Activated CD4-positive, alpha-beta T cell treated with anti-CD3 and anti-CD28 coated beads, Interleukin-2, amount 50 U/mL, for 24 hours (primary cell): ENCODE measurements around the gene TNFRSF8.

Experiments used
- DNase-seq, 2 donors: peaks; one replicate each; pipeline ENCODE4 v3.0.0-alpha.2; 2020; ENCODE audit warnings: low read depth in 1 of 2, low spot score in 1 of 2

The TNFRSF8 gene

DNA sequence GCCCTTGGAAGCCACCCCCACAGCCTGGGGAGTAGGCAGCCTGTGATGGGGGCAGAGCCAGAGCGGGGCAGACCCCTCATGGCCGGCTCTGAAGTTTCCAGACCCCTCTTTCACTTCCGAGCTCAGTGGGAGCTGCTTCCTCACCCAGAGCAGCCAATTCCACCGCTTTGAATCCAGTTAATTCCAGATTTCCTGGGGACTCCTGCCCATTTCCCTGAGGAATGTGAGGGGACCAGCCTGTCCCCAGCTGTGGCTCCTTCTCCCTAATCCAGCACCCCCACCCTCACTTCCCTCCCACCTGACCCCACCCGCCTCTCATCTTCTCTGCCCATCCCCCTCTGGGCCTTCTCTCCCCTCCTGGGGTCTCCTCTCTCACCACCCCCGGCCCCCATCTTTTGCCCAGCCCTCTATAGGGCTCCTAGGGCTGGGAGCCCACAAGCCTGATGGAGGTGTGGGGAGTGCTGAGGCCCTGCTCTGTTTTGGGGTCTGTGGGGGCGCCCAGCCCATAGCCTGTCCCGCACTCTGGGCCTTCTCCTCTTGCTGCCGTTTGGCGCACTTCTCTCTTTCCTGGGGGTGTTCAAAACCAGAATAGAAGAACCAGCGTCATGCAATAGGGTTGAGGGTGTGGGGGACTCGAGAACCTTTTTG, 77.5 kb downstream of the TNFRSF8 start:
- DNase-seq = no peak

DNA sequence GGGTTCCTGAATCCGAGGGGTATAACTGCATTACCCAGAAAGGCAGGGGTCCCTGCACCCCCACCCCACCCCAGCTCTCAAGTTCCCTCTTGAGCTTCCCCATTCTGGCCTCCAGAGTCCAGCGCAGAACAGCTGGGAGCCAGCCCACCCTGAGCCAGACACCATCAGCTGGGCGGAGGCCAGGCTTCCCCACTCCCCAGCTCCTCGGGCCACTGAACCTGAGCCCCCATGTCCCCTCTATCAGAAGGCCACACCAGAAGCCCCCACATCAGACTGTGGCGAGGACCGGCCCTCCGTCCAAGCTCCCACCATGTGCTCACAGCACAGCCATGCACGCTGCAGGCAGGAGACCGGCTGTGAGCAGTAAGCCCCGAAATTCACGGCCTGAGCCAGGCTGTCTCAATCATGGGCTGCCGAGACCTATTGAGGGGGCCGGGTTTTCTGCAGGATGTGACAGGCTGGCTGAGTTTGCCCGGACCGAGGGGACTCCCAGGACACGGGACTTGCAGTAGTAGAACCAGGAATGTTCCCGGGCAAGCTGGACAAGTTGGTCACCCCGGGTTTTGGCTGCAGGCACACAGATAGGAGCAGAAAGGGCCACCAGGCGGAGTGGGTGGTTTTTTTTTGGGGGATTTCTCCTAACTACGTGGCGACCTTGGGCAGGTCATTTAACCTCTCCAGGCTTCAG, 78.2 kb downstream of the TNFRSF8 start:
- DNase-seq = no peak

DNA sequence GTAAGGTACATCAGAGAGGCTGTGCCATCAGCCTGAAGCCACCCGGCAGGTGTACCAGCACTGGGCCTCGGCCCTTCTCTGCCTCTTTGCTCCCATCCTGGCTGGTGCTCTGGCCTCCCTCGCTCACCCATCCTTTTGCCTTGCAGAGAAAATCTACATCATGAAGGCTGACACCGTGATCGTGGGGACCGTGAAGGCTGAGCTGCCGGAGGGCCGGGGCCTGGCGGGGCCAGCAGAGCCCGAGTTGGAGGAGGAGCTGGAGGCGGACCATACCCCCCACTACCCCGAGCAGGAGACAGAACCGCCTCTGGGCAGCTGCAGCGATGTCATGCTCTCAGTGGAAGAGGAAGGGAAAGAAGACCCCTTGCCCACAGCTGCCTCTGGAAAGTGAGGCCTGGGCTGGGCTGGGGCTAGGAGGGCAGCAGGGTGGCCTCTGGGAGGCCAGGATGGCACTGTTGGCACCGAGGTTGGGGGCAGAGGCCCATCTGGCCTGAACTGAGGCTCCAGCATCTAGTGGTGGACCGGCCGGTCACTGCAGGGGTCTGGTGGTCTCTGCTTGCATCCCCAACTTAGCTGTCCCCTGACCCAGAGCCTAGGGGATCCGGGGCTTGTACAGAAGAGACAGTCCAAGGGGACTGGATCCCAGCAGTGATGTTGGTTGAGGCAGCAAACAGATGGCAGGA, 79.2 kb downstream of the TNFRSF8 start:
- DNase-seq = no peak

DNA sequence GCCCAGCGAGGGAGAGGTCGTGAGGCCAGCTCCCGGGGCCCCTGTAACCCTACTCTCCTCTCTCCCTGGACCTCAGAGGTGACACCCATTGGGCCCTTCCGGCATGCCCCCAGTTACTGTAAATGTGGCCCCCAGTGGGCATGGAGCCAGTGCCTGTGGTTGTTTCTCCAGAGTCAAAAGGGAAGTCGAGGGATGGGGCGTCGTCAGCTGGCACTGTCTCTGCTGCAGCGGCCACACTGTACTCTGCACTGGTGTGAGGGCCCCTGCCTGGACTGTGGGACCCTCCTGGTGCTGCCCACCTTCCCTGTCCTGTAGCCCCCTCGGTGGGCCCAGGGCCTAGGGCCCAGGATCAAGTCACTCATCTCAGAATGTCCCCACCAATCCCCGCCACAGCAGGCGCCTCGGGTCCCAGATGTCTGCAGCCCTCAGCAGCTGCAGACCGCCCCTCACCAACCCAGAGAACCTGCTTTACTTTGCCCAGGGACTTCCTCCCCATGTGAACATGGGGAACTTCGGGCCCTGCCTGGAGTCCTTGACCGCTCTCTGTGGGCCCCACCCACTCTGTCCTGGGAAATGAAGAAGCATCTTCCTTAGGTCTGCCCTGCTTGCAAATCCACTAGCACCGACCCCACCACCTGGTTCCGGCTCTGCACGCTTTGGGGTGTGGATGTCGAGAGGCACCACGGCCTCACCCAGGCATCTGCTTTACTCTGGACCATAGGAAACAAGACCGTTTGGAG, 80.0 kb downstream of the TNFRSF8 start:
- DNase-seq = no peak

DNA sequence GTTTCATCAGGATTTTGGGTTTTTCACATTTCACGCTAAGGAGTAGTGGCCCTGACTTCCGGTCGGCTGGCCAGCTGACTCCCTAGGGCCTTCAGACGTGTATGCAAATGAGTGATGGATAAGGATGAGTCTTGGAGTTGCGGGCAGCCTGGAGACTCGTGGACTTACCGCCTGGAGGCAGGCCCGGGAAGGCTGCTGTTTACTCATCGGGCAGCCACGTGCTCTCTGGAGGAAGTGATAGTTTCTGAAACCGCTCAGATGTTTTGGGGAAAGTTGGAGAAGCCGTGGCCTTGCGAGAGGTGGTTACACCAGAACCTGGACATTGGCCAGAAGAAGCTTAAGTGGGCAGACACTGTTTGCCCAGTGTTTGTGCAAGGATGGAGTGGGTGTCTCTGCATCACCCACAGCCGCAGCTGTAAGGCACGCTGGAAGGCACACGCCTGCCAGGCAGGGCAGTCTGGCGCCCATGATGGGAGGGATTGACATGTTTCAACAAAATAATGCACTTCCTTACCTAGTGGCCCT, 80.6 kb downstream of the TNFRSF8 start:
- DNase-seq = no peak

DNA sequence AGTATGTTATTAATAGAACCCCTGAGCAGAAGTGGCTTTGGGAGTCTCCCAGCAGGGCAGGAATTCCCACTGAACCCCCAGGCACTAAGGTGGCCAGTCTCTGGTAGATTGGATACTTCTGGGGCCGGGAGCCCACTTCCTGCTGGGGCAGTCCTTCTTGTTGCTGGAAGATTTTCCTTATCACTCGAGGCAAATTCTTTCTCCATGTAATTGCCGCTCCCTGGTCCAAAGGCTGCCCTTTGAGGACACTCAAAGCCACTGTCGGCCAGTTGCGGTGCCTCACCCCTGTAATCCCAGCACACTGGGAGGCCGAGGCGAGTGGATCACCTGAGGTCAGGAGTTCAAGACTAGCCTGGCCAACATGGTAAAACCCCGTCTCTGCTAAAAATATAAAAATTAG, 81.1 kb downstream of the TNFRSF8 start:
- no peak for DNase-seq

DNA sequence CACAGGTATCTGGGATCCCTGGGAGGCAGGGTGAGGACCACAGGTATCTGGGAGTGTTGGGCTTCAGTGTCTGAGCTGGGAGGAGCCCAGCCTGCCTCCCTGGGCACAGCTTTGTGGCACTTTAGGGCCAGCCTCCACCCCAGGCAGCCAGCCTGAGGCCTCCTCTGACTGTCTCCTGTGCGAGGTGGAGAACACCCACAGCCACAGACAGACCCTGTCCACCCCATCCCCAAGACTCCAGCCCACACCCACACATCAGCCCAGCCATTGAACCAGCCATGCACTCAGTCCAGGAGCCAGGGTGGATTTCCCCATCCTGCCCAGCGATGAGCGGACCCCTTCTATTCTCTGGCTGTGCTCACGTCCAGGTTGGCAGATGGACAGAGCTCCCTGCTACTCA, 81.9 kb downstream of the TNFRSF8 start:
- no peak for DNase-seq

DNA sequence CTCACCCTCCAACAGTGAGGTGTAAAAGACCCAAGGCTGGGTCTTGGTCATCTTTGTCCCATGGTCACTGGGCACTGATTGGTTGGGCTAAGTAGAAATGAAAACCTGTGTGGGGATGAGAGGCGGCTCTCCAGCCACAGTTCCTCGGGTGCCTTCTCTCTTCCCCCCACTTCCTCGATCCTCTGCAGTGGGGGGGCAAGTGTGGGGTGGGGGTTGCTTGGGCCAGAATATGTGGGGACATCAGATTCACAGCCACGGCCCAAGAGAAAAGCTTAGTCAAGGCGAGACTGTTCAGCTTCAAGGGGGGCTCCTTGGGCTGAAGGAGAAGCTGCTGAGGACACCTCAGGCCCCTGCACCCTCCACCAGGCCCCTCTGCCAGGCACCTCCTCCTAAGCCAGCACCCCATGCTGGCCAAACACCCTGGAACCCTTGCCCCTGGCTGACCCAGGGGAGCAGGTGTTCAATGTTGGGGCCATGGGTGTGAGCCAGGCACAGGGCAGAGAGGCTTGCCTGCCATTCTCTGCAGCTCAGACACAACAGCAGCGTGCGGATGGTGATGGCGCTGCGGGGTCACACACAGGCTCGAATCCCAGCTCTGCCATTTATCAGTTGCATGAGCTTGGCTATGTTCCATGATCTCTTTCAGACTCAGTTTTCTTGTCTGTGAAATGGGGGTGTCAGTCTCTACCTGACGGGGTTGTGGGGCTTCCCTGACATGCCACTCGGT, 82.7 kb downstream of the TNFRSF8 start:
- no peak for DNase-seq

DNA sequence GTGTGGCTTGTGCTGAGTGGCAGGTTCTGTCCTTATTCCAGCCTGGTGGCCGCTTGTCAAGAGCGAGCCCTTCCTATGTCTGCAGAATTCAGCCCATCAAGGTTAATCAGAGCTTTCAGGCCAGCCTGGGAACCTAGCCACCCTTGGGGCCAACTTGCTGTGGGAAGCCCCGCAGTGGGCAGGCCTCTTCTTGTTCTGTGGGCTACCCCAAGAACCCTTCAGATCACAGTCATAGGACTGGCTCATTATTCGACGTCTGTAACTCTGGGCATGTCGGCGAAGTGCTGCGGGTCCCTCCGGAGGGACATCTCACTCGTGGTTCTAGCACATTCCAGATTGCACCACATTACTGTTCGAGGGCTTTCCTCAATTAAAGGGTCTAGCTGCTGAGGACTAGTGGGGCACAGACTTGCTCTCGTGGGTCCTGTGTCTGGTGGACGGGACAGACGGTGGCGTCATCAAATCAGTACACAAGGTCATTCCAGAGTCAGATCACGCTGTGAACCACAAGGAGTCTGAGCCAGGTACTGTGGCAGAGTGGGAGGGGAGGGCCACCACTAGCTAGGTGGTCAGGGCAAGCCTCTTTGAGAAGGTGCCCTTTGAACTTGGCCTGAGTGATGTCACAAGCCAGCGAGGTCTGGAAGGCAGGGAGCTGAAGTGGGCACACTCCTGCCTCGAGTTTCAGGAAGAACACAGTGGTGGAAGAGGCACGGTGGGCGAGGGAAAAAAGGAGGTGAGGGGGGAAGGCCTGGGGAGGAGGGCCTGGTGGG, 83.4 kb downstream of the TNFRSF8 start:
- DNase-seq = no peak

DNA sequence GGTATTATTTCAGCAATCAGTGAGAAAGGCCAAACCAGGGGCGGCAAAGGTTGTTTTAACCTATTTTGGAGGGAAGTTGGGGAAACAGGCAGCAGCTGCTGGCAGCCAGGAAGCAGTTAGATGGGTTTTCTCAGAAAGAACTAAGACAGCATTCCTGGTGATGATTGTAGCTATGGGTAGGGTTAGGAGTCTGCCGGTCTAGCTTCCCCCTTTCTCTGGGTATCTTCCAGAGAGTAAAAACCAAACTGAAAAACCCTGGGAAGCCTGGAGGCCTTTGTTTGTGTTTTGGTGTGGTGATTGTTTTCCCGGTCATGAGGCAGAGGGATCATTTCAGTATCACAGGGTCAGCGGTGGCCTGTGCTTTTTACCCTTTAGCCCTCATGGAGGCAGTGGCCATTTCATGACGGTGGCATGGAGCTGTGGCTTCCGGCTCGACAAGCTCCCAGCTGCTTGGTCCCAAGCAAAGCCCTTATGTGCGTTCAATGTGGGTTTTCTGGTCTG, 84.1 kb downstream of the TNFRSF8 start:
- DNase-seq = no peak

DNA sequence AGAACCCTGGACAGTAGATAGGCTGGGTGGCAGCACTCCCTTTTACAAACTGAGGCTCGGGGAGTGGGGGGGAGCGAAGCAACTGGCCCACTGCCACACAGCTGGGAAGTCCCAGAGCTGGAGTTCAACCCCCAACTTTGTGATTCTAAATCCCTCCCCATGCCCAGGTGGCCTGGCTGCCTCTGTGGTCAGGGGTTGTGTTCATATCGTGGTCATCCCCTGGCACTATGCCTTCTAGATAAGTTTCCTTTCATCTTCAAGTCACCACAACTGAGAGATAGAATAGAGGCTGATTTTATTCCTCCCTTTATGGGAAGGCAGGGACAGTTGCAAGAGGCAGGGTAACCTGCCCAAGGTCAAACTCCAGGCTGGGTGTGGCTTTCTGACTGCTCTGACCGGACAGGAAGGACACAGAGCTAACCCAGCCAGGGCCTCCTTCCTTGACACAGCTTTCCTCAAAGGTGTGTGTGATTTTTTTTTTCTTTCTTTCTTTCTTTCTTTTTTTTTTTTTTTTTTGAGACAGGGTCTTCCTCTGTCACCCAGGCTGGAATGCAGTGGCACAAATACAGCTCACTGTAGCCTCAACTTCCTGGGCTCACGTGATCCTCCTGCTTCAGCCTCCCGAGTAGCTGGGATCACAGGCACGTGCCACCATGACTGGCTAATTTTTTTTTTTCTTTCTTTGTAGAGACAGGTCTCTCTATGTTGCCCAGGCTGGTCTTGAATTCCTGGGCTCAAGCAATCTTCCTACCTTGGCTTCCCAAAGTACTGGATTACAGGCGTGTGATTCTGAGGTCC, 85.3 kb downstream of the TNFRSF8 start:
- DNase-seq = no peak

DNA sequence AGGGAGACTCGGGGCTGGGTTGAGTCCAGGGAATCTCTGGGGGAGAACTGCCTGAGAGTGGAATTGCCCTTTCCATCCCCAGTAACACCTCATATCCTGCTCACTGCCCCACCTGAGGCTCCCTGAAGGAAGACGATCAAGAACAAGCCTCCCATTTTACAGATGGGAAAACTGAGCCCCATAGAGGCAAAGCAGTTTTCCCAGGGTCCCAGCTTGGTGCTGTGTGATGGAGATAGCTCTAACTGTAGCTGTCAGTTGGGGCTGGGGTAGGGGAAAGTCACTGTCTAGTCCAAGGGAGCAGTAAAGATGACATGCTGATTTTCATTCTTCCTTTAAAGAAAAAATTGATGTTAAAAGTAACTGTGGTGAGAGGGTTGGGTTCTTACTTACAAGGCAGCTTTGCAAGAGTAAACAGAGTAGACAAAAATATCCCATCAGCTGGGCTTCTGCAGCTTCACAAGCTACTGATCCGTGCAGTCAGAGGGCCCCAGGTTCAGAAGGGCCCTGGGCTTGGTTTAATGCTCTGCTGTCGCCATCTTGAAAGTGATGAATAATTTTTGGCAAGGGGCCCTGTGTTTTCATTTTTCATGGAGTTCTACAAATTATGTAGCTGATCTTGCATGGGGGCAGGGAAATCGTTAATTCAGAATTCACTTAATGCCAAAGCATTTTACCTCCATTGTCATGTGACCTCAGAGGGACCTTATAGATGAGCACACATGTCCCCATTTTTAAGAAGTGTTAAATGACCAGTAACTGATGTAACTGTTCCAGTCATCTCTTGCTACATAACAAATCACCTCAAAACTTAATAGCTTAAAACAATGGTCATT, 86.1 kb downstream of the TNFRSF8 start:
- no peak for DNase-seq

DNA sequence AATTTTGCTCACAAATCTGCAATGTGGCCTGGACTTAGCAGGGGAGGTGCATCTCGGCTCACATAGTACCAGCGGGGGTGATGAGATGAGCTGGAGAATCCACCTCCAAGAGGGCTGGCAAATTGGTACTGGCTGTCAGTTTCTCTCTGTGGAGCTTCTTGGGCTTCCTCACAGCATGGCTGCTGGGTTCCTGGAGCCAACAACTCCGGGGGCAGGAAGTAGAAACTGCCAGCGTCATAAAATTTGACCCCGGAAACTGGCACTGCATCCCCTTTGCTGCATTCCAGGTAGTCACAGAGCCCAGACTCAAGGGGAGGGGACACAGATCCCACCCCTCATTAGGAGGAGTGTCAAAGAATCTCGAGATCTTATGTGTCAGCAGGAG, 86.7 kb downstream of the TNFRSF8 start:
- DNase-seq = no peak

DNA sequence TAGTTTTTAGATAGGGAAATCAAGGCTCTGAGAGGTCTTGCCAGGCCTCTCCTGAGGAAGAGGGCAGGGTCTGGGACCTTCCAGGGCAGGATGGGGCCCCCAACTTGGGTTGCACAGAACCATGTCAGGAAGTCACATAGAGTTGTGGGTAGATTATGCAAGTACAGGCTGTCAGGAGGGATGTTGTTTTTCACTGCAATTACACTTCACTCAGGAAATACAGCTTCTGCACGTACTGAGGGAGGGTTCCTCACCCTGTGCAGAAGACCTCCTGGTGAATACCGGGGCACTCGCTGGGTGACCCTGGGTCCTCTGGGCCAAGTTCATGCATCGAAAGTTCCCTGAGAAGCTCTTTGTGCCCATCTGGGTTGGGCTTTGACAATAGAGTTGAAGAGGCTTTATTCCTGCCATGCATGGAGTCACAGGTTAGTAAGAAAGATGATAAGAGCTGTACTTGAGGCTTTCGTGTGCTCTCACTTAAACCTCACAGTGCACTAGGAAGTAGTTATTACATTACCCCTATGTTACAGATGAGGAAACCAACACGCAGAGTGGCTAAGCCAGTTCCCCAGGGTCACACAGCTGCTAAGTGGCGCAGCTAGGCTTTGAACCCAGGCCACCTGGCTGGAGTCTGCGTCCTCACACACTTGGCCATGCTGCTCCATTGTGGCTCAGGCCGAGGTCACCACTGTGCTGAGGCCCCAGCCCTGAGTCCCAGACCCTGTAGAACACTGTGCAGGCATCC, 87.5 kb downstream of the TNFRSF8 start:
- DNase-seq = no peak

DNA sequence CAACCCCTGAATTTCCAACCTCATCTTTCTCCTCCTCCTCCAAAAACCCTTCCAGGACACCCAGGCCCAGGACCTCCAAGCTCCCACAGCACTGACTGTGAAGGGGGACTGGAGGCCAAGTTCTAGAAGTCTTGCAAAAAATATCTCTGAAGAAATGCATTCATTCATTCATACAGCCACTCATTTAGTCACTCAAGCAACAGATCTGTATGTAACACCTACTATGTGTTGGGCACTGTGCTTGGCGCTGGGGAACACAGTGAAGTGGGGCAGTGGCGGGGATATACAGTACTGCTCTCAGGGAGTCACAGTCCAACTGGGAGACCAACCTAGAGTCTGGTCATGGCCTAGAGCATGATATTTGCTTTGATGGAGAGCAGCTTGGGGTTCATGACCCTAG, 88.4 kb downstream of the TNFRSF8 start:
- DNase-seq = no peak

DNA sequence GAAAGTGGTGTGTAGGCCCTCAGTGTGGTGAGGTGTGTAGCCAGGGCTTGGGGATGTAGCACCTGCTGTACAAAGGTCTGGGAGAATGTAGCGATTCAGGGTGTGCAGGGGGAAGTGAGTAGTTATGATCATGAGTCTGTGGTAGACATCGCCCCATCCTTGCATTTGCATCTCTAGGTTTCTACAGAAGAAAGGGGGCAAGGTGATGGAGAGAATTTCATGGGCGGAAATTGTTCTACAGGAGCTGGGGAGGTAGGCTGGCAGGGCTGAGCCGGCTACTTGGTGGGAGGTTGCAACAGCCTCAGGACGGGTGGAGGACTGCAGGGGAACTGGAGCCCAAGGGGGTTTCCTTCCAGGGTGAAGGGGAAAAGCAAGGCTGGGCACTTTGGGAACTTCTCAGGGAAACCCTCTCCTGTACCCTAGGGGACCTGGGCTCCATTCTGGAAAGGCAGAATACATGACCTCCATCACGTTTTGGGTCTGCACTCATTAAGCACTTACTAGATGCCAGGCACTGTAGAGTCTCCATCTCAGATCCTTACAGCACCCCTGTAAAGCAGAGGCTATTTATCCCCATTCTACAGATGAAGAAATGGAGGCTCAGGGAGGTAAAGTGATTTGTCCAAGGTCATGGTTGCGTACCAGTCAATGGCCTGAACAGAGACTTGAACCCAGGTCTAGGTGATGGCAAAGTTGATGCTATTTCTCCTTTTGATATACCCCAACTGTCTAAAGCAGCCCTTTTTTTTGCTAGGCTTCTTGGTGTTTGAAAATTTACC, 89.2 kb downstream of the TNFRSF8 start:
- DNase-seq = no peak
